Retinal pigment epithelial cell (primary cell): ENCODE data around the gene PPM1D.
"Not testable (repeated sequence)": the region's sequence is repeated elsewhere in the genome, so short reads cannot be mapped to it uniquely, and the experiment has no call there.

Experiments
- DNase-seq: peaks from one replicate; pipeline ENCODE4 v3.0.0-alpha.2; 2010; ENCODE audit warnings: low read depth
- H3K4me3 ChIP-seq: 2 replicates; pipeline ENCODE4 v1.5.1; 2011; ENCODE audit warnings: mild to moderate bottlenecking, low read length, control low read depth, moderate library complexity
- CTCF ChIP-seq: conservative IDR thresholded peaks from 2 replicates; pipeline ENCODE4 v1.5.1; 2011; ENCODE audit warnings: low read depth, low read length, control low read depth, inconsistent platforms

The PPM1D gene

GRCh38 chr17:60579090-60579489 lies 20.9 kb upstream of the PPM1D start:
- H3K4me3 ChIP-seq: no peak overlapping the region
- no peak for DNase-seq
- no peak for TF ChIP-seq CTCF

GRCh38 chr17:60579551-60579950 lies 20.4 kb upstream of the PPM1D start:
- TF ChIP-seq CTCF: no peak
- DNase-seq: no peak

GRCh38 chr17:60583008-60583407 lies 17.0 kb upstream of the PPM1D start:
- no peak for DNase-seq
- no peak overlapping the region for H3K4me3 ChIP-seq
- TF ChIP-seq CTCF: no peak

More at GRCh38 chr17:60579551-60579950, 20.4 kb upstream of the PPM1D start:
- no peak overlapping the region for H3K4me3 ChIP-seq

GRCh38 chr17:60585887-60586286 lies 14.1 kb upstream of the PPM1D start:
- no peak for DNase-seq
- H3K4me3 ChIP-seq: no peak overlapping the region
- TF ChIP-seq CTCF: no peak

GRCh38 chr17:60586288-60586974 lies 13.6 kb upstream of the PPM1D start:
- TF ChIP-seq CTCF: peak; percentile 49
- no peak overlapping the region for H3K4me3 ChIP-seq
- no peak for DNase-seq

GRCh38 chr17:60590070-60590469 lies 9.9 kb upstream of the PPM1D start:
- no peak for TF ChIP-seq CTCF
- H3K4me3 ChIP-seq: no peak overlapping the region
- DNase-seq: no peak

- TF ChIP-seq CTCF: no peak
These were observed 7.2 kb upstream of the PPM1D start for GRCh38 chr17:60592750-60593149.

GRCh38 chr17:60593441-60594036 lies 6.5 kb upstream of the PPM1D start:
- not testable (repeated sequence) for DNase-seq

More at GRCh38 chr17:60592750-60593149, 7.2 kb upstream of the PPM1D start:
- no peak for DNase-seq
- H3K4me3 ChIP-seq: no peak overlapping the region

GRCh38 chr17:60594170-60594569 lies 5.8 kb upstream of the PPM1D start:
- DNase-seq, H3K4me3 ChIP-seq: not testable (repeated sequence)

More at GRCh38 chr17:60593441-60594036, 6.5 kb upstream of the PPM1D start:
- not testable (repeated sequence) for H3K4me3 ChIP-seq
